ENCODE measurements around the gene EEF1G. TPM values are rescaled to one million over a fixed set of nuclear protein-coding genes. Genes with fewer than 3 reads are reported as not detected.
"Not testable (repeated sequence)": the region's sequence is repeated elsewhere in the genome, so short reads cannot be mapped to it uniquely, and the experiment has no call there.

EEF1G gene
- total RNA-seq, 1 donor from 2014 or later, result 2,583 TPM

DNA sequence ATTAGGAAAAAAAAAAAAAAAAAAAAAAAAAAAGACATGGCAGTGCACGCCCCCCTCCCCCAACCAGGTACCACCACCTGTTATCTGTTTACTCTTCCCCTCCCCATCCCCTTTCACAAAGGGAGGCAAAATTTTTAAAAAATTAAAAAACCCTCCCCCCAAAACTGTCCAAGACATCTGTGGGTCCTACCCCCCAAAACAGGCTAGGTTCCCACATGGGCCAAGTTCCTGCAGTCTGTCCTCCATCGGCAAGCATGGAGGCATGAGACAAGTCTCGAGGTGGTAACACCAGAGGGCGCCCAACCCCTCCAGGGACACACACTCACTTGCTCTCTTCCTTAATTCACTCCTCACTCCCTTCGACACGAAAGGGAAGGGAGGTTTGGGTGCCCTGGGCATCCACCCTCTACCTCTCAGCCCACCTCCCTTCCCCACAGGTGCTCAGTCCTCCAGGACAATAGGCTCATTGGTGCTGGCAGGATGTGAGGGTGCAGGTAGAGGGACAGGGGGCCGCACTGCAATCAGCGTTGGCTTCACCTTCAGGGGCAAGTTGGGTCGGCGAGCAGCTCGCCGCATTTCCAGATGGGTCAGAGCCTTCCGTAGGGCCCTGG is 19.8 kb upstream of the EEF1G start:
- Histone ChIP-seq H3K36me3 (ENCODE audit: control insufficient read depth, insufficient read depth, low read length) (peaks cover 7% of the 10 kb centered on the region), H3K4me3 (ENCODE audit: low read depth, low read length) (no peak overlapping the region), H3K27me3 (ENCODE audit: control insufficient read depth, insufficient read depth, low read length) (no peaks in the 10 kb centered on the region)
- DNase-seq (ENCODE audit: low read depth), result no peak
- TF ChIP-seq, protein P1, sequence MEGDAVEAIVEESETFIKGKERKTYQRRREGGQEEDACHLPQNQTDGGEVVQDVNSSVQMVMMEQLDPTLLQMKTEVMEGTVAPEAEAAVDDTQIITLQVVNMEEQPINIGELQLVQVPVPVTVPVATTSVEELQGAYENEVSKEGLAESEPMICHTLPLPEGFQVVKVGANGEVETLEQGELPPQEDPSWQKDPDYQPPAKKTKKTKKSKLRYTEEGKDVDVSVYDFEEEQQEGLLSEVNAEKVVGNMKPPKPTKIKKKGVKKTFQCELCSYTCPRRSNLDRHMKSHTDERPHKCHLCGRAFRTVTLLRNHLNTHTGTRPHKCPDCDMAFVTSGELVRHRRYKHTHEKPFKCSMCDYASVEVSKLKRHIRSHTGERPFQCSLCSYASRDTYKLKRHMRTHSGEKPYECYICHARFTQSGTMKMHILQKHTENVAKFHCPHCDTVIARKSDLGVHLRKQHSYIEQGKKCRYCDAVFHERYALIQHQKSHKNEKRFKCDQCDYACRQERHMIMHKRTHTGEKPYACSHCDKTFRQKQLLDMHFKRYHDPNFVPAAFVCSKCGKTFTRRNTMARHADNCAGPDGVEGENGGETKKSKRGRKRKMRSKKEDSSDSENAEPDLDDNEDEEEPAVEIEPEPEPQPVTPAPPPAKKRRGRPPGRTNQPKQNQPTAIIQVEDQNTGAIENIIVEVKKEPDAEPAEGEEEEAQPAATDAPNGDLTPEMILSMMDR (IDR thresholded peaks at IDR 0.05; ENCODE audit: insufficient read depth, low read length, poor library complexity, severe bottlenecking), result peak; percentile 69

DNA sequence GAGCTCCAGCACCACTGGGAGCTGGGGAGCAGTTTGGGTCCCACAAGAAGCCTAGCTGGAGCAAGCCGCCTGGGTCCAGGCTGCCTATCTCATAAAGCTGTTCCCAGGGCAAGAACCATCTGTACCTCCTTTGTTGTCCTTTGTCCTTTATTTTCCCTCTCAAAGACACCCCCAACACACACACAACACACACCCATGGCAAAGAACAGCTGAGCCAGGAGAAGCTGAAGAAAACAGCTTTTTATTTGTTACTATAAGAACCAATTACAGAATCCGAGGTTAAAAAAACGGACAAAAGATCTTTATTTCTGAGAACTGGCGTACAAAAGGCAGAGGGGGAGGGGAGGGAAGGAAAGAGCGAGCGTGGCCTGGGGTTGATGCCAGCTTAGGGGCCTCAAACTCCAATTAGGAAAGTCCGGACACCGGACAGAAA is 19.3 kb upstream of the EEF1G start:
- Histone ChIP-seq H3K27me3 (ENCODE audit: control insufficient read depth, insufficient read depth, low read length) (no peaks in the 10 kb centered on the region), H3K36me3 (ENCODE audit: control insufficient read depth, insufficient read depth, low read length) (peaks cover 7% of the 10 kb centered on the region), H3K4me3 (ENCODE audit: low read depth, low read length) (no peak overlapping the region)
- TF ChIP-seq, protein P1 (IDR thresholded peaks at IDR 0.05; ENCODE audit: insufficient read depth, low read length, poor library complexity, severe bottlenecking), result no peak
- DNase-seq (ENCODE audit: low read depth), result no peak

DNA sequence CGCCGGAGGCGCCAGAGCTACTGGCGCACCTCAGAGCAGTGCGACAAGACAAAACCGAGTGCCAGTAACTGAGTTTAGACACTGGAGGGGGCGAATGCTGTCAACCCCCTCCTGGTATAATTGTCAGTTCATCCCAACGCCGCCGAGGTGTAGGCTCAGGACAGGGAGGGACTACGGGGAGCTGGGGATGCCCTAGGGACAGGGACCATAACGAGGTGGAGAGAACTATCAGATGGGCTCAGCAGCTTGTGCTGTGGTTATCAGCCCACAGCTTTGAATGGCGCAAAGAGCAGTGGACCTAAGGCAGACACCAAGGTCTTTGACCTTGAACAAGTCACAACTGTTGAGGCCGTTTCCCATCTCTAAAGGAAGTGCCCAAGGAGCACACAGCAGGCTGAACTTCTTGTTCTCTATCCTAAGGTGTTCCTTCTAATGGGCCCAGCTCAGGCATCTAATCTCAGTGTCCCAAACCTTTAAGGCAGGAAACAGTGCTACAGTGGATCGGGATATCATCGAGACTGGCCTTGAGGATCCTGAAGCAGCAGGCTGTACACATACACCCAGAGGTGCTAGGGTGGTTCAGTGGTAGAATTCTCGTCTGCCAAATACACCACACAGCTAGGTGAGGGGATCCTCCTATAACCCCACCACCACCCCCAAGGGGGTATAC is 18.6 kb upstream of the EEF1G start:
- H3K4me3 ChIP-seq (ENCODE audit: low read depth, low read length), result peak overlapping the region; percentile 42
- H3K36me3 ChIP-seq (ENCODE audit: control insufficient read depth, insufficient read depth, low read length), result peaks cover 7% of the 10 kb centered on the region
- DNase-seq (ENCODE audit: low read depth), result no peak
- TF ChIP-seq, protein P1 (IDR thresholded peaks at IDR 0.05; ENCODE audit: insufficient read depth, low read length, poor library complexity, severe bottlenecking), result no peak
- H3K27me3 ChIP-seq (ENCODE audit: control insufficient read depth, insufficient read depth, low read length), result no peaks in the 10 kb centered on the region

DNA sequence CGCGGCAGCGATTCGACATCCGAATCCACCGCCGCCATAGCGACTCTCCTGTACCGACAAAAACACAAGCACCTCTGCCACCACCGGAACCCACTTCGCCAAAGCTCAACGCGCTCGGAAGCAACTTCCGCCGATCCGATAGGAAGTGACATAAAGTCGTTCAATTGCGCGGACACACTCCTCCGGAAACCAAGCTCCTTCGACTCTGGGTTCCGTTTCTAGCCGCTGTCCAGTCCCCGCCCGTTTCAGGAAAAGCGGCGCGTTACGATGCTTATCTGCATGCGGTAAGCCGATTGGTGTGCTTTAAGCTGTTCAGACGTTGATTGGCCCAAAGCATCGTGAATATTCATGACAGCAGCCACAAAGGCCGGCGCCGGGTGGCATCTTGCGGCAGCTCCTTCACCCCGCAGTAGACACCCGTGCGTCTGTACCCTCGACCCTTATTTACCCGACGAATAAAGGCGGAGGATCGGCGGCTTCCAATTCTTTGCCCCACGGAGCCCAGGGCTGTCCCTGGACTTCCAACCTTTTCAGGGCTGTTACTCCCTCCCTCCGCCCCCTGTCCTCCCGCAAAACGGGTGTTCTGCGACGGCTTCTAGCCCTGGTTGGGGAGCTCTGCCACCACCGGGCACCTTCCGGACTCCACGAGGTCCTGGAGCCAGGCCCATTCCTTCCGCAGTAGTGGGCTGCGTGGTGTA is 17.9 kb upstream of the EEF1G start, which contains the start of gene TUT1:
Gene TUT1, minus strand, starts transcription at position 76 of the 698 bp plus-strand sequence. Its CDS starts 38 bp downstream, at position 38.
- Histone ChIP-seq H3K4me3 (ENCODE audit: low read depth, low read length) (peak within 1 kb of the TSS; percentile 91), H3K36me3 (ENCODE audit: control insufficient read depth, insufficient read depth, low read length) (peaks cover 7% of the 10 kb centered on the region), H3K27me3 (ENCODE audit: control insufficient read depth, insufficient read depth, low read length) (no peaks in the 10 kb centered on the region)
- TF ChIP-seq, protein P1 (IDR thresholded peaks at IDR 0.05; ENCODE audit: insufficient read depth, low read length, poor library complexity, severe bottlenecking), result no peak
- DNase-seq (ENCODE audit: low read depth), result peak; percentile 94

DNA sequence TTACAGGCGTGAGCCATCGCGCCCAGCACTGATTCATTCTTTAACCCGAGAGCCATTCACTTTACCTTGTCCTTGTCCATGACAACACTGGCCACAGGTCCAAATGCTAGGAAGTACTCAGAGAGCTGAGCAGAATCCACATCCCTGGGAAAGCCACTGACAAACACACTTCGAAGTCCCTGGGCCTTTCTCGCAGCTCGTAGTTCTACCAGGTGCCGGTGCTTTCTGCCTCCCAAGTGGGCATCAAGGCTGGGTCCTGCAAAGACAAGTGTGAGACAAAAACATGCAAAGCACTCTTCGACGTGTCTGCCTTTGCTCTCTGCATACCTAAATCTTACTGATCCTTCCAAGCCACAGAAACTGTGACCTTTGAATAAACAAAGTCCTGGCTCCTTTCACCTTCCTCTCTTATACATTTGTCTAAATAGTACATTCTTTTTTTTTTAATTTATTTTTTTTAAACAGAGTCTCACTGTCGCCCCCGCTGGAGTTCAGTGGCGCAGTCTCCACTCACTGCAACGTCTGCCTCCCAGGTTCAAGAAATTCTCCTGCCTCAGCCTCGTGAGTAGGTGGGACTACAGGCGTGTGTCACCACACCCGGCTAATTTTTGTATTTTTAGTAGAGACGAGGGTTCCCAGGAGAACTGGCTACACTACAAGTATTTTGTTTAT is 15.4 kb upstream of the EEF1G start:
- H3K36me3 ChIP-seq (ENCODE audit: control insufficient read depth, insufficient read depth, low read length), result peaks cover 4% of the 10 kb centered on the region
- no peaks in the 10 kb centered on the region for H3K27me3 ChIP-seq (ENCODE audit: control insufficient read depth, insufficient read depth, low read length)
- TF ChIP-seq, protein P1 (IDR thresholded peaks at IDR 0.05; ENCODE audit: insufficient read depth, low read length, poor library complexity, severe bottlenecking), result peak; percentile 38
- no peak overlapping the region for H3K4me3 ChIP-seq (ENCODE audit: low read depth, low read length)
- DNase-seq (ENCODE audit: low read depth), result no peak

DNA sequence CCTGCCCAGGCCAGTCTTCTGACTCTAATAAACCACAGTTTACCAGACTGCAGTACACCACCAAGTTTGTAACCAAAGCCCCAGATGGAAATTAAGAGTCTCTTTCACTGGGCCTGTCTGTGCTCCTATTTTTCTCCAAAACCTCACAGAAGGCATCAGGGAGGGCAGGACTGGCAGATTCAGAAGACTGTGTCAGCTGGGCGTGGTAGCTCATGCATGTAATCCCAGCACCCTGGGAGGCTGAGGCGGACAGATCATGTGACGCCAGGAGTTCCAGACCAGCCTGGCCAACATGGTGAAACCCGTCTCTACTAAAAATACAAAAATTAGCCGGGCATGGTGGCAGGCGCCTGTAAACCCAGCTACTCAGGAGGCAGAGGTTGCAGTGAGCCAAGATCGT is 11.7 kb upstream of the EEF1G start:
- not testable (repeated sequence) for H3K36me3 ChIP-seq (ENCODE audit: control insufficient read depth, insufficient read depth, low read length); H3K4me3 ChIP-seq (ENCODE audit: low read depth, low read length); H3K27me3 ChIP-seq (ENCODE audit: control insufficient read depth, insufficient read depth, low read length); DNase-seq (ENCODE audit: low read depth)

DNA sequence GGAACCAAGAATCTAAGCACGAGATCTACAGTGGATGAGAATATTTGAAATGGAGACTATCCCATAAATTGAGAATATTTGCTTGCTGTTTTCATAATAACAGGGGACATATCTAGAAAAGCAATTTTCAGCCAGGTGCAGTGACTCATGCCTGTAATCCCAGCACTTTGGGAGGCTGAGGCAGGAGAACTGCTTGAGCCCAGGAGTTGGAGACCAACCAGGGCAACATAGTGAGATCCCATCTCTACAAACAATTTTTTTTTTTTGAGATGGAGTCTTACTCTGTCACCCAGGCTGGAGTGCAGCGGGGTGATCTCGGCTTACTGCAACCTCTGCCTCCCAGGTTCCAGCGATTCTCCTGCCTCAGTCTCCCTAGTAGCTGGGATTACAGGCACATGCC is 8.0 kb upstream of the EEF1G start:
- H3K36me3 ChIP-seq (ENCODE audit: control insufficient read depth, insufficient read depth, low read length); DNase-seq (ENCODE audit: low read depth); H3K27me3 ChIP-seq (ENCODE audit: control insufficient read depth, insufficient read depth, low read length); H3K4me3 ChIP-seq (ENCODE audit: low read depth, low read length): not testable (repeated sequence)
